Fibroblast of peridontal ligament (primary cell): Measurements from ENCODE around the gene STOML1.
A peak's percentile ranks its signal among the peaks of the same experiment; 100 is the strongest.

ENCODE experiments used
- DNase-seq: peaks from one replicate; pipeline ENCODE4 v3.0.0-alpha.2; 2010; ENCODE audit errors: extremely low read depth

Gene STOML1

DNA sequence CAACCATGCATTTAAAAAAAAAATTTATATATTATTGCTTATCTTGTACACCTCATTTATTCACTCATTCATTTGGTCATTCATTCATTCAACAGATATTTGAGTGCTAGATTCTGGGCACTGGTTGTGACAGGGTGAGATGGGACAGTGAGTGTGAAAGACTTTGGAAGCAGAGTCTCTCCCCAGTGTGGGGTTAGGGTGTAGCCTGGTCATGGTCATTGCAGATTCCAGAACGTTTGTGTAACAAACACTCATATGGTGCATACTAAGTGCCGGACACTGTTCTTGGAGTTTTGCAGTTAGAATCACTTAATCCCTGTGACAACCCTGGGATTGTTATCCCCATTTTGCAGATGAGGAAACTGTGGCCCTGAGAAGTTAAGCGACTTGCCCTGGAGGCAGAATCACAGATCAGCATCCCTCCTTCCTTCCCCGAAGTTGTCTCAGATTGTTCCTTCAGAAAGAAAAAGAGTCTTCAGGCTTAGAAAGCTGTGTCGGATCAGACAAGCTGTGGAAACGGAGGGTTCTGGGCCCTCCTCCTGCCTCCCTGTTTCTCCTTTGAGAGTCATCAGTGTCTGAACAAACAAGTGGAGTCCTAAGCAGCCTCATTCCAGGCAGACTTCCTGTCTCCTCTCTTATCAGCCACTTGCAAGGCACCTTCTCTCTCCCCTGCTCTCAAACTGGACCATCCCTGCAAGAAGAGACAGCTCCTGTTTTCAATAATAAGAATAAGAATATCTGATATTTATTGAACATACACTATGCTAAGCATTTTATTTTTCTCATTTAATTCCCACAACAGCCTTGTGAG lies 59.5 kb downstream of the STOML1 start:
- DNase-seq = no peak

DNA sequence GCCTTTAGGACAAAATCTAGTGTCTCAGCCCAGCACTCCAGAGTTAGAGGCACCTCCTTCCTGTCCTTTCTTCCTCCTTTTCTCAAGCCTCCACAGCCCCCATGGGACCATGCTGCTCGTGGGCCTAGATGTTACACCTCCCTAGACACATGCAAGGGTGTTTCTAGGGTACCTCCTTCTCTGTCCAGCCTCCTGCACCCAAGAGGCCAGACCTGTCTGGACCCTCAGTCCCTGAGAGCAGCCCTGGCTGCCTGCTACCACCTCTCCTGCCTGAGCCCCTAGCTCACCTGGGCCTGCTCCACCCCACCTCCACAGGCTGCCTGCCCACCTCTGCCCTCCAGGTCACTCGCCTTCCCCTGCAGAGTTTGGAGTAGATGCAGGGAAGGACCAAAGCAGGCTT lies 60.7 kb downstream of the STOML1 start:
- no peak for DNase-seq

DNA sequence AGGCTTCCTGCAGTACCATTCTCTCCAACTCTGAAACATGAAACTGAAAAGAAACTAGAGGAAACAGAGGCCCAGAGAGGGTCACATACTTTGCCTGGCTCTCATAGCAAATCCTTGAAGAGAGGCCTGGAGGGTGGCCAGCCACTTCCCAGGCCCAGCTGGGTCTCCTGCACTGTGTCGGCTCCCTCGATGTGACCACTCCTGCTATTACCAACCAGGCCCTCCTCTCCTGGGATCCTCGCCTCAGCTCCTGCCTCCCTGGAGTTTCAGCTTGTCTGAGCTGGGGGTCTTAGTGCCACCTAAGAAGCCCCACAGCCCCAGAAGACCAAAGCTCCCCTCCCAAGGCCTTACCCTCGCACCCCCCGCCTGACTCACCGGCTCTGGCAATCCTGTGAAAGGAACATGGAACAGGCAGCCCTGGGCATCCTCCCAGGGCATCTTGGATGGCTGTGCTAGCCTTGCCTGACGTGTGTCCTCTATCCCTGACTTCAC lies 61.3 kb downstream of the STOML1 start:
- peak; percentile 49 for DNase-seq

DNA sequence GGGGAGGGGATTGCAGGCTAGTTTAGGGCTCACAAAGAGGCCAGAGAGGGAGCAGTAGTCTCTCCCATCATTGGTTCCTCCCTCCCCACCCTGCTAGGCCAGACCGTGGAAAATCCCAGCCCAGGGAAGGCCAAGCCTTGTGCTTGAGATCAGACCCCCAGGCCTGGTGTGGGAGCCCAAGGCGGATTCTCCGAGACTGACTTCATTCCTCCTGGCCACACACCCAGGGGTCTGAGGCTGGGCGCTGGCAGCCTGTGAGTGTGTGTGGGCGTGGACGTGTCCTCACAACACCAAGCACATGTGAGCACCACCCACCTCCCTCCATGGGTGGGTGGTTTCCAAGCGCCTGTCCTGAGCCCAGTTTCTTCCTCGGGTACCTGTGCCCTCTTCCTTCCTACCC lies 61.7 kb downstream of the STOML1 start:
- peak; percentile 63 for DNase-seq

DNA sequence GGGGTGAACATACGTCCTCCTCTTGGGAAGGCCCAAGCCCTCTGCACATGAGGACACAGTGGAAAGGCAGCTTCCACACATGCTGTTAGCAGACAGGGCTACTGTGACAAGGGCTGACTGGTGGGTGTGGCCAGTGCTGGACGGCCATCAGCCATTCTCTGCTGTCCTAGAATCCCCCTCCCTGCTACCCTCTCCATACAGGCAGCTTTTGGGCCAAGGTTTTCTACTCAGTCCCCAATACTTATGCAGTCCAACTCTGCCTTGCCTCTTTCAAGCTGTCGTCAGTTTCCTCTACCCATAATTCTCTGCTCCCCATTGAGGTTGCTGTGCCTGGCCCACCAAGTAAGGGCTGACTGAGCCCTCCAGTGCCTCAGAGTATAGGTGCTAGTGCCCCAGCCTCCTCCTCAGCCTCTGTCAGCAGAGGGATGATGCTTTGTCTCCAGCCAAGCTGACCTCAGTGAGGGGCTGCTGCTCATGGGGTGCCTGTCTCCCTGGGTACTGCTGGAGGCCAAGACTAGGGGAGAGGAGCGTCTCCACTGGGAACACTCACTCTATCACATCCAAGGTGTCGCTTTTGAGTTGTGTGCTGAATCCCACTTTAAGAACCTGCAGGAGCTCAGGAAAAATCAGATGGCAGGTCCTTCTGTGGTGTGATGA lies 63.0 kb downstream of the STOML1 start:
- DNase-seq = no peak
